PC-9 (cell line): ENCODE results near the gene ESAM. TPM values are rescaled to one million over a fixed set of nuclear protein-coding genes. Genes with fewer than 3 reads are reported as not detected.

ENCODE experiments used
- BruUV-seq: library from RNA; stranded (reverse); fragments of 400-500 nt; replicated peaks from 2 replicates; lab custom pipeline; 2021; lab: Mats Ljungman, UMichigan
- CTCF ChIA-PET: fragments of 300-600 bp; sonication (Branson Sonifier 250); formaldehyde crosslinking; loops from one replicate; lab custom pipeline; 2022; ENCODE audit warnings: antibody characterized with exemption; lab: Charles Lee
- POLR2A ChIA-PET: fragments of 300-600 bp; sonication (Branson Sonifier 250); formaldehyde crosslinking; loops from one replicate; lab custom pipeline; 2022; ENCODE audit warnings: antibody characterized with exemption; ENCODE audit not compliant: unreplicated experiment; lab: Charles Lee
- DNase-seq, 2 experiments: peaks; one replicate each; pipeline versions ENCODE4 v3.0.0 to v3.0.0-alpha.2; 2015 to 2022; ENCODE audit warnings: mixed read lengths in 1 of 2
- H2AFZ ChIP-seq: fragments of 200-600 bp; sonication (generic); 2 replicates; pipeline ENCODE4 v1.8.1; 2017; ENCODE audit warnings: antibody characterized with exemption
- H3F3A ChIP-seq: fragments of 200-600 bp; sonication (generic); 2 replicates; pipeline ENCODE4 v1.8.1; 2017; ENCODE audit warnings: antibody characterized with exemption, mild to moderate bottlenecking, low read depth; ENCODE audit not compliant: insufficient read depth
- H3K27ac ChIP-seq: fragments of 200-600 bp; sonication (generic); 2 replicates; pipeline ENCODE4 v1.6.1; 2016; ENCODE audit warnings: mixed run types
- H3K27me3 ChIP-seq: fragments of 200-600 bp; sonication (generic); 2 replicates; pipeline ENCODE4 v1.6.1; 2016; ENCODE audit warnings: low read depth, mixed run types; ENCODE audit not compliant: insufficient read depth
- H3K36me3 ChIP-seq: fragments of 200-600 bp; sonication (generic); 2 replicates; pipeline ENCODE4 v1.6.1; 2016; ENCODE audit warnings: low read depth, mixed run types
- H3K4me1 ChIP-seq: fragments of 200-600 bp; sonication (generic); replicated peaks from 2 replicates; pipeline ENCODE4 v1.6.1; 2016; ENCODE audit warnings: mixed run types; ENCODE audit not compliant: insufficient read depth
- H3K4me2 ChIP-seq: fragments of 200-600 bp; sonication (generic); 2 replicates; pipeline ENCODE4 v1.6.1; 2017; ENCODE audit warnings: mixed run types
- H3K4me3 ChIP-seq: fragments of 200-600 bp; sonication (generic); 2 replicates; pipeline ENCODE4 v1.6.1; 2016; ENCODE audit warnings: mixed run types
- H3K79me2 ChIP-seq: fragments of 200-600 bp; sonication (generic); 2 replicates; pipeline ENCODE4 v1.6.1; 2017; ENCODE audit warnings: low read depth, mixed run types
- H3K9me2 ChIP-seq: fragments of 200-600 bp; sonication (generic); 2 replicates; pipeline ENCODE4 v1.8.1; 2017; ENCODE audit warnings: mild to moderate bottlenecking; ENCODE audit not compliant: insufficient read depth
- H3K9me3 ChIP-seq: fragments of 200-600 bp; sonication (generic); 2 replicates; pipeline ENCODE4 v1.8.1; 2016; ENCODE audit warnings: low read depth; ENCODE audit not compliant: insufficient read depth
- H4K20me1 ChIP-seq: fragments of 200-600 bp; sonication (generic); 2 replicates; pipeline ENCODE4 v1.8.1; 2017; ENCODE audit not compliant: insufficient read depth
- CTCF ChIP-seq: fragments of 200-600 bp; sonication (generic); conservative IDR thresholded peaks from 2 replicates; pipeline ENCODE4 v1.6.1; 2017; ENCODE audit warnings: mixed run types, antibody characterized with exemption, mild to moderate bottlenecking, moderate library complexity
- EZH2 ChIP-seq: fragments of 200-600 bp; sonication (generic); IDR thresholded peaks from 2 replicates; pipeline ENCODE4 v1.8.0; 2017; ENCODE audit warnings: antibody characterized with exemption, low read depth
- intact Hi-C: fragments of 100-400 bp; cut with micrococcal nuclease; formaldehyde crosslinking; loops from one replicate; pipeline ENCODE4 v1.10.0; 2022; ENCODE audit not compliant: unreplicated experiment
- total RNA-seq: library from RNA; stranded (reverse); gene quantifications from 2 replicates; pipeline ENCODE4 v1.2.3, GENCODE V29; 2021

The ESAM gene
- total RNA-seq, 1 experiment from 2014 or later, result 13.5 TPM

GRCh38 chr11:124753205-124753604 lies 8.9 kb downstream of the ESAM start:
- CTCF ChIA-PET, result interaction anchor here (0.7 kb wide), 1 partner anchor 1668 kb away, joined by 5 read pairs; no protein-coding TSS in a partner anchor
- Histone ChIP-seq H3K9me3 (no peaks in the 10 kb centered on the region), H2AFZ (no peak overlapping the region), H3K9me2 (no peaks in the 10 kb centered on the region), H3F3A (peaks cover 28% of the 10 kb centered on the region), H3K4me3 (peak overlapping the region; percentile 62; the same call in 1 of the 2 replicates), H3K79me2 (peaks cover 23% of the 10 kb centered on the region; the same call in 1 of the 2 replicates), H3K27ac (no peak overlapping the region), H3K4me2 (peak overlapping the region; percentile 83), H3K36me3 (no peaks in the 10 kb centered on the region), H4K20me1 (no peaks in the 10 kb centered on the region), H3K27me3 (no peaks in the 10 kb centered on the region), H3K4me1 (peaks cover 48% of the 10 kb centered on the region)
- POLR2A ChIA-PET, result interaction anchor here (0.6 kb wide), 1 partner anchor 79 kb away, joined by 15 read pairs; the partner anchor contains the start of gene SPA17
- intact Hi-C loops, result no loop called here
- TF ChIP-seq CTCF, result no peak
- no peak for TF ChIP-seq EZH2
- peak in 1 of 2 experiments; percentile 55 for DNase-seq
- no TSS peak for BruUV-seq

- peaks cover 34% of the 10 kb centered on the region for H3F3A ChIP-seq
- H2AFZ ChIP-seq, result peak overlapping the region; percentile 73
- intact Hi-C loops, result no loop called here
- H3K27ac ChIP-seq, result no peak overlapping the region
- DNase-seq, result no peak
- ChIA-PET CTCF (interaction anchor here (0.6 to 0.7 kb wide), 2 partner anchors 11 to 1667 kb away, joined by 5 read pairs; no protein-coding TSS in a partner anchor), POLR2A (interaction anchor here (0.6 kb wide), 1 partner anchor 13 kb away, joined by 4 read pairs; the partner anchor contains the start of gene NRGN)
- no TSS peak for BruUV-seq
- peaks cover 23% of the 10 kb centered on the region for H3K79me2 ChIP-seq
- TF ChIP-seq CTCF, result no peak
- TF ChIP-seq EZH2, result no peak
- H3K36me3 ChIP-seq, result no peaks in the 10 kb centered on the region
- peaks cover 54% of the 10 kb centered on the region for H3K4me1 ChIP-seq
- H3K4me2 ChIP-seq, result peak overlapping the region; percentile 83
- H4K20me1 ChIP-seq, result no peaks in the 10 kb centered on the region
- no peaks in the 10 kb centered on the region for H3K9me2 ChIP-seq
- H3K9me3 ChIP-seq, result no peaks in the 10 kb centered on the region
- peak overlapping the region; percentile 62; the same call in 1 of the 2 replicates for H3K4me3 ChIP-seq
- no peaks in the 10 kb centered on the region for H3K27me3 ChIP-seq
Measured at GRCh38 chr11:124752471-124753102, 9.5 kb downstream of the ESAM start.

GRCh38 chr11:124751741-124752470 lies 10.2 kb downstream of the ESAM start, which contains the start of gene VSIG2:
VSIG2 (minus strand) TSS chr11:124752255; CDS start chr11:124752137, 118 bp downstream.
- ChIA-PET CTCF (no interaction called here), POLR2A (no interaction called here)
- Histone ChIP-seq H4K20me1 (no peaks in the 10 kb centered on the region), H3K9me2 (no peaks in the 10 kb centered on the region), H3K79me2 (peaks cover 23% of the 10 kb centered on the region), H3K4me1 (peaks cover 60% of the 10 kb centered on the region), H3K27me3 (no peaks in the 10 kb centered on the region), H3K4me2 (peak within 1 kb of the TSS; percentile 83), H3K9me3 (no peaks in the 10 kb centered on the region), H3K36me3 (0 out of 2 replicates have a peak, but pooled peaks cover 3% of the 10 kb centered on the region), H2AFZ (peak within 1 kb of the TSS; percentile 73), H3K4me3 (peak within 1 kb of the TSS; percentile 62; the same call in 1 of the 2 replicates), H3K27ac (peak within 1 kb of the TSS; percentile 90), H3F3A (peaks cover 39% of the 10 kb centered on the region)
- peak in 1 of 2 experiments; percentile 25 for DNase-seq
- intact Hi-C loops, result no loop called here
- BruUV-seq, result no TSS peak
- TF ChIP-seq EZH2 (no peak), CTCF (no peak)
